C4-2B (cell line): ENCODE data around the gene MKRN3.

Experiments
- ZFX ChIP-seq: fragments of 450-650 bp; IDR thresholded peaks from 2 replicates; pipeline ENCODE4 v1.6.1; 2017
- TF ChIP-seq, protein P1 (sequence below): fragments of 450-650 bp; conservative IDR thresholded peaks from 2 replicates; pipeline ENCODE4 v1.5.1; 2017; ENCODE audit warnings: mild to moderate bottlenecking

DNA sequence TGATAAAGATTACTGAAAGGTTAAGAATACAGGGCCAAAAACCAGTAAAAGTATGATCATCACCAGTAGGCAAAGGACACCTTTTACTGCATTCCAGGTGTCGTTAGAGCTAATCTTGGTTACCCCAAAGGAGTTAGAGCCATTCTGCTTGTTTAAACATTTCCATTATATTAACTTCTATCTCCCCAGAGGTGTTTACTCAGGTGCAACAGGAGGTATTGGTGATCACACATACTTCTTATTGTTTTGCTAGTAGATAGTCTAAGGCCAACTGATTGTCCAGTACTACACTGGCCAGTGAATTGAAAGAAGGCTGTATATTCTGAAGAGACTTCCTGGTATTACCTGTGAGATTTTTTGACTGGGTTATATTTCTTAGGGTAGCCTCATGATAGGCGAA lies 22.8 kb downstream of the MKRN3 start:
- TF ChIP-seq, protein P1, sequence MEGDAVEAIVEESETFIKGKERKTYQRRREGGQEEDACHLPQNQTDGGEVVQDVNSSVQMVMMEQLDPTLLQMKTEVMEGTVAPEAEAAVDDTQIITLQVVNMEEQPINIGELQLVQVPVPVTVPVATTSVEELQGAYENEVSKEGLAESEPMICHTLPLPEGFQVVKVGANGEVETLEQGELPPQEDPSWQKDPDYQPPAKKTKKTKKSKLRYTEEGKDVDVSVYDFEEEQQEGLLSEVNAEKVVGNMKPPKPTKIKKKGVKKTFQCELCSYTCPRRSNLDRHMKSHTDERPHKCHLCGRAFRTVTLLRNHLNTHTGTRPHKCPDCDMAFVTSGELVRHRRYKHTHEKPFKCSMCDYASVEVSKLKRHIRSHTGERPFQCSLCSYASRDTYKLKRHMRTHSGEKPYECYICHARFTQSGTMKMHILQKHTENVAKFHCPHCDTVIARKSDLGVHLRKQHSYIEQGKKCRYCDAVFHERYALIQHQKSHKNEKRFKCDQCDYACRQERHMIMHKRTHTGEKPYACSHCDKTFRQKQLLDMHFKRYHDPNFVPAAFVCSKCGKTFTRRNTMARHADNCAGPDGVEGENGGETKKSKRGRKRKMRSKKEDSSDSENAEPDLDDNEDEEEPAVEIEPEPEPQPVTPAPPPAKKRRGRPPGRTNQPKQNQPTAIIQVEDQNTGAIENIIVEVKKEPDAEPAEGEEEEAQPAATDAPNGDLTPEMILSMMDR = no peak
- no peak for TF ChIP-seq ZFX
